HG03469 (cell line): ENCODE data around the gene CDK5RAP3.
"Not testable (repeated sequence)": the region's sequence is repeated elsewhere in the genome, so short reads cannot be mapped to it uniquely, and the experiment has no call there.

Experiments
- ATAC-seq: cut with Tn5 transposase; IDR thresholded peaks from one replicate; pipeline ENCODE4 v1.9.1; 2021; ENCODE audit warnings: mild to moderate bottlenecking, moderate library complexity, moderate number of reproducible peaks; ENCODE audit not compliant: unreplicated experiment

The CDK5RAP3 gene

GRCh38 chr17:47970725-47971499 lies at the start of gene CDK5RAP3:
Gene CDK5RAP3 (plus strand): TSS chr17:47971113. CDS start chr17:47971147, 34 bp downstream.
- peak; percentile 86 for ATAC-seq

GRCh38 chr17:47924785-47925677 lies 45.9 kb upstream of the CDK5RAP3 start:
- ATAC-seq, result no peak

- ATAC-seq, result no peak
Observed at GRCh38 chr17:47925678-47925988, 45.3 kb upstream of the CDK5RAP3 start.

GRCh38 chr17:47927821-47928400 lies 43.0 kb upstream of the CDK5RAP3 start:
- no peak for ATAC-seq

GRCh38 chr17:47928415-47928814 lies 42.5 kb upstream of the CDK5RAP3 start:
- no peak for ATAC-seq

GRCh38 chr17:47929218-47930000 lies 41.5 kb upstream of the CDK5RAP3 start:
- ATAC-seq, result no peak

- ATAC-seq, result no peak
Observed at GRCh38 chr17:47931848-47932247, 39.1 kb upstream of the CDK5RAP3 start.

GRCh38 chr17:47934856-47935255 lies 36.1 kb upstream of the CDK5RAP3 start:
- ATAC-seq, result no peak

- ATAC-seq, result not testable (repeated sequence)
Observed at GRCh38 chr17:47935468-47935867, 35.4 kb upstream of the CDK5RAP3 start.

GRCh38 chr17:47935961-47936360 lies 35.0 kb upstream of the CDK5RAP3 start:
- no peak for ATAC-seq

- no peak for ATAC-seq
Observed at GRCh38 chr17:47937941-47938340, 33.0 kb upstream of the CDK5RAP3 start.

- peak; percentile 73 for ATAC-seq
Observed at GRCh38 chr17:47941246-47942095, 29.4 kb upstream of the CDK5RAP3 start, which contains the start of gene PNPO. Gene PNPO (plus strand): TSS chr17:47941571. CDS start chr17:47941676, 105 bp downstream.

- no peak for ATAC-seq
Observed at GRCh38 chr17:47942096-47942510, 28.8 kb upstream of the CDK5RAP3 start.

GRCh38 chr17:47942568-47942967 lies 28.3 kb upstream of the CDK5RAP3 start:
- ATAC-seq, result no peak

GRCh38 chr17:47945080-47945479 lies 25.8 kb upstream of the CDK5RAP3 start:
- no peak for ATAC-seq

- no peak for ATAC-seq
Observed at GRCh38 chr17:47945529-47946508, 25.1 kb upstream of the CDK5RAP3 start.

- no peak for ATAC-seq
Observed at GRCh38 chr17:47946516-47946915, 24.4 kb upstream of the CDK5RAP3 start.

GRCh38 chr17:47946929-47947397 lies 23.9 kb upstream of the CDK5RAP3 start:
- peak; percentile 45 for ATAC-seq
